Measurements from ENCODE around the gene TRMT11.
"Not testable (repeated sequence)": the region's sequence is repeated elsewhere in the genome, so short reads cannot be mapped to it uniquely, and the experiment has no call there.

The TRMT11 gene

GRCh38 chr6:125986301-125987025 is at the start of gene TRMT11:
TSS of gene TRMT11 (plus strand) at chr6:125986540. CDS start at chr6:125986551, 11 bp downstream.
- peak; percentile 92 for DNase-seq (ENCODE audit: low spot score)

- no peak for DNase-seq (ENCODE audit: low spot score)
These were observed 47.3 kb upstream of the TRMT11 start for GRCh38 chr6:125939026-125939425.

GRCh38 chr6:125939791-125940190 is 46.5 kb upstream of the TRMT11 start:
- DNase-seq (ENCODE audit: low spot score): no peak

GRCh38 chr6:125940247-125941041 is 45.9 kb upstream of the TRMT11 start:
- no peak for DNase-seq (ENCODE audit: low spot score)

GRCh38 chr6:125942672-125943527 is 43.4 kb upstream of the TRMT11 start:
- no peak for DNase-seq (ENCODE audit: low spot score)

GRCh38 chr6:125943528-125944433 is 42.6 kb upstream of the TRMT11 start:
- DNase-seq (ENCODE audit: low spot score): no peak

- no peak for DNase-seq (ENCODE audit: low spot score)
These were observed 41.9 kb upstream of the TRMT11 start for GRCh38 chr6:125944434-125944816.

GRCh38 chr6:125944896-125945295 is 41.4 kb upstream of the TRMT11 start:
- no peak for DNase-seq (ENCODE audit: low spot score)

GRCh38 chr6:125945378-125946141 is 40.8 kb upstream of the TRMT11 start:
- no peak for DNase-seq (ENCODE audit: low spot score)

- no peak for DNase-seq (ENCODE audit: low spot score)
These were observed 38.7 kb upstream of the TRMT11 start for GRCh38 chr6:125947615-125948014.

- no peak for DNase-seq (ENCODE audit: low spot score)
These were observed 37.9 kb upstream of the TRMT11 start for GRCh38 chr6:125948455-125948854.

- DNase-seq (ENCODE audit: low spot score): no peak
These were observed 37.3 kb upstream of the TRMT11 start for GRCh38 chr6:125949069-125949468.

GRCh38 chr6:125950293-125950692 is 36.0 kb upstream of the TRMT11 start:
- peak; percentile 34 for DNase-seq (ENCODE audit: low spot score)

GRCh38 chr6:125950716-125951115 is 35.6 kb upstream of the TRMT11 start:
- DNase-seq (ENCODE audit: low spot score): not testable (repeated sequence)

- DNase-seq (ENCODE audit: low spot score): no peak
These were observed 35.0 kb upstream of the TRMT11 start for GRCh38 chr6:125951323-125951722.

GRCh38 chr6:125952764-125953501 is 33.4 kb upstream of the TRMT11 start:
- no peak for DNase-seq (ENCODE audit: low spot score)

GRCh38 chr6:125953502-125953875 is 32.9 kb upstream of the TRMT11 start:
- no peak for DNase-seq (ENCODE audit: low spot score)

GRCh38 chr6:125954735-125955339 is 31.5 kb upstream of the TRMT11 start:
- DNase-seq (ENCODE audit: low spot score): no peak

- DNase-seq (ENCODE audit: low spot score): no peak
These were observed 30.4 kb upstream of the TRMT11 start for GRCh38 chr6:125955973-125956372.

Data from iPS-NIHi11 (cell line).